PFSK-1 (cell line): ENCODE measurements around the gene PDK3.

Experiments used
- POLR2AphosphoS5 ChIP-seq: IDR thresholded peaks from 2 replicates; pipeline ENCODE4 v1.6.1; 2012; ENCODE audit warnings: low read depth, mild to moderate bottlenecking, control low read depth, low read length, moderate library complexity
- REST ChIP-seq, 2 experiments: IDR thresholded peaks; 2 replicates each; pipeline versions ENCODE4 v1.6.1 to v1.8.0; 2011 to 2012; ENCODE audit warnings: low read depth in 2 of 2, low read length in 2 of 2, control low read depth in 1 of 2, inconsistent platforms in 1 of 2, mild to moderate bottlenecking in 1 of 2, moderate library complexity in 1 of 2; ENCODE audit not compliant: insufficient read depth in 1 of 2

- TF ChIP-seq POLR2AphosphoS5 (no peak), REST (IDR thresholded peaks at IDR 0.05; ENCODE audit: insufficient read depth in 1 of 2, low read depth in 2 of 2, low read length in 2 of 2) (no peak)
Observed at GRCh38 chrX:24483596-24483995, 18.5 kb downstream of the PDK3 start.
